ENCODE measurements around the gene EML3. TPM values are rescaled to one million over a fixed set of nuclear protein-coding genes. Genes with fewer than 3 reads are reported as not detected.

Gene EML3
- total RNA-seq, 4 donors from 2014 or later, result 64.9 to 138 (median 93.9) TPM

DNA sequence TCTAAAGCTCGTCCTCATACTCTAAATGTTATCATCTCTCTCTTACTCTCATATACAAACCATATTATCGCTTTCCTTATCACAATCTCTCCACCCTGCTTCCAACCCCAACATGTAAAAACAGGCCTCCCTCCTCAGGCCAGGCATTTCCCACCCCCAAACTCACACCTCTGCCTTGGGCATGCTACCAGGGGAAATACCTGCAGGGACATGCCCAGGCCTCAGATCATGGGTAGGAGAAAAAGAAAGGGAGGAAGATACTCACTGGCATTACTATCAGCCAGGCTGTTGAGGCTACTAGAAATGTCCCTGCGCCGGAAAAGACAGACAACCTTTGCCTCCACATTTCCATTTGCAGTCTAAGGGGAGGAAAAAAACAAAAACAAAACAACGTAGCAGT is 12.7 kb downstream of the EML3 start:
- H3K9me3 ChIP-seq, result no peaks in the 10 kb centered on the region
- peak overlapping the region; percentile 79 to 99 (median 85) for H3K4me3 ChIP-seq
- H3K27ac ChIP-seq, result peak overlapping the region; percentile 79 to 99 (median 98)
- no peaks in the 10 kb centered on the region for H3K27me3 ChIP-seq
- no peak for DNase-seq (ENCODE audit: low spot score in 2 of 2)
- H3K4me1 ChIP-seq, result peaks cover 4 to 61% (median 28%) of the 10 kb centered on the region in 4 donors
- TF ChIP-seq EP300 (IDR thresholded peaks at IDR 0.05), result no peak
- TF ChIP-seq, protein P1, sequence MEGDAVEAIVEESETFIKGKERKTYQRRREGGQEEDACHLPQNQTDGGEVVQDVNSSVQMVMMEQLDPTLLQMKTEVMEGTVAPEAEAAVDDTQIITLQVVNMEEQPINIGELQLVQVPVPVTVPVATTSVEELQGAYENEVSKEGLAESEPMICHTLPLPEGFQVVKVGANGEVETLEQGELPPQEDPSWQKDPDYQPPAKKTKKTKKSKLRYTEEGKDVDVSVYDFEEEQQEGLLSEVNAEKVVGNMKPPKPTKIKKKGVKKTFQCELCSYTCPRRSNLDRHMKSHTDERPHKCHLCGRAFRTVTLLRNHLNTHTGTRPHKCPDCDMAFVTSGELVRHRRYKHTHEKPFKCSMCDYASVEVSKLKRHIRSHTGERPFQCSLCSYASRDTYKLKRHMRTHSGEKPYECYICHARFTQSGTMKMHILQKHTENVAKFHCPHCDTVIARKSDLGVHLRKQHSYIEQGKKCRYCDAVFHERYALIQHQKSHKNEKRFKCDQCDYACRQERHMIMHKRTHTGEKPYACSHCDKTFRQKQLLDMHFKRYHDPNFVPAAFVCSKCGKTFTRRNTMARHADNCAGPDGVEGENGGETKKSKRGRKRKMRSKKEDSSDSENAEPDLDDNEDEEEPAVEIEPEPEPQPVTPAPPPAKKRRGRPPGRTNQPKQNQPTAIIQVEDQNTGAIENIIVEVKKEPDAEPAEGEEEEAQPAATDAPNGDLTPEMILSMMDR (IDR thresholded peaks at IDR 0.05), result no peak
- 30 to 36% methylated on average over 5 of the region's 5 CpGs for WGBS, 2 donors
- H3K36me3 ChIP-seq, result peaks cover 5 to 47% (median 21%) of the 10 kb centered on the region in 3 donors

DNA sequence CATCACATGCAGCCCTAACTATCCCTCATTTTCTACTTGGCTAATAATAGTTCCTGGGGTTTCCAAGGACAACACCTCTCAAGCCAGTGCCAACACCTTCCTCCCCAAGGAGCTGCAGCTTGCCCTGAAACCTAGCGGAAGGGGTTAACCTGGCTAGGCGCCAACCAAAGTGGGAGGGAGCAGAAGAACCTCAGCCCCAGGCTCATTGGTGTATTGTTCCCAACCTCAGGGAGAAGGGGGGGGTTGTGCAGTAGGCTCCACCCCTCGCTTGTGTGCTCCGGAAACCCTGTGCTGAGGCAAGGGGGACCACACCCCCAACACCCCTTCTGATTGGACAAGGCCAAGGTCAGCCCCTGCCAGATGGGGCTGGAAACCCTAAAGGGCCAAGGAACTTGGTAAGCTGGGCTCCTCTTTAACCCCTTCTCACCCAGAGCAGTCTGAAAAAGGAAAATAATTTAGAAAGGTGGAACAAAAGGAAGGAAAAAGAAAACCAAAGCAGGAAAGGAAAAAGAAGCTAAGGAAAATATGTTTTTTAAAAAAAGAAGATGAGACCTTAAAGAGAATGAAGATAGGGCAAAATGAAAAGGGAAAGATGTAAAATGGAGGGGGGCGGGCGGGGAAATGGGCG is 13.4 kb downstream of the EML3 start:
- H3K36me3 ChIP-seq, result peaks cover 7 to 48% (median 22%) of the 10 kb centered on the region in 3 donors
- no peaks in the 10 kb centered on the region for H3K9me3 ChIP-seq
- DNase-seq (ENCODE audit: low spot score in 2 of 2), result peak; percentile 91 to 96
- H3K27ac ChIP-seq, result peak overlapping the region; percentile 79 to 99 (median 98)
- WGBS, 2 donors, result 27 to 29% methylated on average over 6 to 7 of the region's 7 CpGs
- TF ChIP-seq POLR2A (IDR thresholded peaks at IDR 0.05), result no peak
- TF ChIP-seq, protein P1 (IDR thresholded peaks at IDR 0.05), result peak in 1 of 5 experiments; percentile 33
- peak; percentile 79 to 87 for TF ChIP-seq EP300 (IDR thresholded peaks at IDR 0.05)
- peaks cover 4 to 59% (median 28%) of the 10 kb centered on the region in 4 donors for H3K4me1 ChIP-seq
- no peaks in the 10 kb centered on the region for H3K27me3 ChIP-seq
- peak overlapping the region in 3 of 4 donors; percentile 79 to 99 (median 85) for H3K4me3 ChIP-seq

DNA sequence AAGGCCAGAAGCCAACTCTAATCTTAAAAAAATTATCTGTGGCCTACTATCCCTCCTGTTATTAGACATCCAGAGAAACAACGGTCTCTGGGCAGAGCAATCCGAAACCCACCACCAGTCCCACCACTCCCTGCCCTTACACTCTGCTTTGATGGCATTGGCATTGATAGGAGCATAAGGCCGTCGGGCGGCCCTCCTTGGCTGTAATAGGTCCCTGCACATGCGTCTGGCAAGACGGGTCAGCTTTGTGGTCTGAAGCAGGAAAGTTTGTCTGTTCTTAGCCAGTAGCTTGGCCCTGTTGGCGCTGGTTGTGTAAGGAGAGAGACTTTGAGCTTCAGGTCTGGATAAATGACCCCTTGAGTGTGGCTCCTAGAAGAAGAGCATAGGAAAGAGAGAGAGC is 17.5 kb downstream of the EML3 start:
- Histone ChIP-seq H3K4me3 (no peak overlapping the region), H3K9me3 (no peaks in the 10 kb centered on the region), H3K27me3 (no peaks in the 10 kb centered on the region), H3K4me1 (peaks cover 4 to 70% (median 43%) of the 10 kb centered on the region in 4 donors), H3K36me3 (peaks cover 8 to 50% (median 22%) of the 10 kb centered on the region in 3 donors), H3K27ac (peak overlapping the region in 3 of 4 donors; percentile 95 to 99 (median 97))
- no peak for TF ChIP-seq POLR2A (IDR thresholded peaks at IDR 0.05)
- TF ChIP-seq, protein P1 (IDR thresholded peaks at IDR 0.05), result no peak
- no peak for TF ChIP-seq EP300 (IDR thresholded peaks at IDR 0.05)
- 76 to 89% methylated on average over 8 of the region's 8 CpGs for WGBS, 2 donors
- DNase-seq (ENCODE audit: low spot score in 2 of 2), result no peak

GRCh38 chr11:62593434-62594044 is 19.0 kb downstream of the EML3 start:
- Histone ChIP-seq H3K27me3 (no peaks in the 10 kb centered on the region), H3K27ac (peak overlapping the region; percentile 94 to 99 (median 96)), H3K4me3 (peak overlapping the region in 1 of 4 donors; percentile 8), H3K4me1 (peaks cover 1 to 66% (median 30%) of the 10 kb centered on the region in 4 donors), H3K36me3 (peaks cover 8 to 55% (median 22%) of the 10 kb centered on the region in 3 donors), H3K9me3 (no peaks in the 10 kb centered on the region)
- 44 to 53% methylated on average over 13 of the region's 13 CpGs for WGBS, 2 donors
- TF ChIP-seq, protein P1 (IDR thresholded peaks at IDR 0.05), result peak; percentile 55 to 75 (median 66)
- no peak for TF ChIP-seq EP300 (IDR thresholded peaks at IDR 0.05)
- peak; percentile 71 to 80 for DNase-seq (ENCODE audit: low spot score in 2 of 2)

GRCh38 chr11:62592989-62593421 is 19.6 kb downstream of the EML3 start:
- no peaks in the 10 kb centered on the region for H3K27me3 ChIP-seq
- H3K4me1 ChIP-seq, result peaks cover 0 to 60% (median 26%) of the 10 kb centered on the region in 4 donors
- DNase-seq (ENCODE audit: low spot score in 2 of 2), result no peak
- TF ChIP-seq, protein P1 (IDR thresholded peaks at IDR 0.05), result no peak
- peak; percentile 48 to 80 for TF ChIP-seq EP300 (IDR thresholded peaks at IDR 0.05)
- peak in 1 of 2 donors; percentile 47 for TF ChIP-seq POLR2A (IDR thresholded peaks at IDR 0.05)
- H3K36me3 ChIP-seq, result peaks cover 8 to 56% (median 18%) of the 10 kb centered on the region in 3 donors
- H3K4me3 ChIP-seq, result peak overlapping the region in 2 of 4 donors; percentile 8 to 69
- 45 to 47% methylated on average over 8 of the region's 8 CpGs for WGBS, 2 donors
- peak overlapping the region; percentile 94 to 99 (median 96) for H3K27ac ChIP-seq
- H3K9me3 ChIP-seq, result no peaks in the 10 kb centered on the region
